HepG2 (cell line): Measurements from ENCODE around the gene GNAL. TPM values are rescaled to one million over a fixed set of nuclear protein-coding genes. Genes with fewer than 3 reads are reported as not detected.

Experiments
- ARNTL ChIP-seq: sonication (generic); formaldehyde crosslinking; IDR thresholded peaks from 2 replicates; pipeline ENCODE4 v1.4.0; 2020; ENCODE audit warnings: mild to moderate bottlenecking, missing genetic modification reagents
- EED ChIP-seq: sonication (generic); formaldehyde crosslinking; IDR thresholded peaks from 2 replicates; pipeline ENCODE4 v1.5.0; 2020; ENCODE audit warnings: mild to moderate bottlenecking, missing genetic modification reagents
- IRF9 ChIP-seq: sonication (generic); formaldehyde crosslinking; IDR thresholded peaks from 2 replicates; pipeline ENCODE4 v1.8.0; 2022; ENCODE audit warnings: missing genetic modification reagents, mild to moderate bottlenecking, borderline replicate concordance
- NR2F1 ChIP-seq, 2 experiments: fragments of 450-650 bp in 1 of 2; formaldehyde crosslinking in 1 of 2; IDR thresholded peaks; 2 replicates each; pipeline versions ENCODE4 v1.5.0 to v1.6.1; 2016 to 2020; ENCODE audit warnings: mild to moderate bottlenecking in 1 of 2, missing compliant biosample characterization in 1 of 2, missing genetic modification reagents in 1 of 2, moderate library complexity in 1 of 2
- SALL1 ChIP-seq: sonication (generic); formaldehyde crosslinking; IDR thresholded peaks from 2 replicates; pipeline ENCODE4 v1.8.0; 2022; ENCODE audit warnings: mild to moderate bottlenecking, missing genetic modification reagents
- TARDBP ChIP-seq: sonication (generic); formaldehyde crosslinking; IDR thresholded peaks from 2 replicates; pipeline ENCODE4 v1.8.0; 2022; ENCODE audit warnings: mild to moderate bottlenecking, missing genetic modification reagents
- ZFP62 ChIP-seq: sonication (generic); formaldehyde crosslinking; IDR thresholded peaks from 2 replicates; pipeline ENCODE4 v1.4.0; 2020; ENCODE audit warnings: missing genetic modification reagents
- ZFY ChIP-seq: sonication (generic); formaldehyde crosslinking; IDR thresholded peaks from 2 replicates; pipeline ENCODE4 v1.4.0; 2020; ENCODE audit warnings: missing genetic modification reagents
- ZNF33A ChIP-seq: sonication (generic); formaldehyde crosslinking; IDR thresholded peaks from 2 replicates; pipeline ENCODE4 v1.5.1; 2020; ENCODE audit warnings: missing genetic modification reagents, mild to moderate bottlenecking, moderate library complexity, borderline replicate concordance
- ZNF460 ChIP-seq: sonication (generic); formaldehyde crosslinking; IDR thresholded peaks from 2 replicates; pipeline ENCODE4 v1.5.1; 2020; ENCODE audit warnings: missing genetic modification reagents, mild to moderate bottlenecking, borderline replicate concordance
- ZNF563 ChIP-seq: sonication (generic); formaldehyde crosslinking; IDR thresholded peaks from 2 replicates; pipeline ENCODE4 v1.8.0; 2022; ENCODE audit warnings: mild to moderate bottlenecking, moderate library complexity, missing genetic modification reagents
- ZNF567 ChIP-seq: sonication (generic); formaldehyde crosslinking; IDR thresholded peaks from 2 replicates; pipeline ENCODE4 v1.8.1; 2023; ENCODE audit warnings: mild to moderate bottlenecking, missing genetic modification reagents, borderline replicate concordance
- ZNF775 ChIP-seq: sonication (generic); formaldehyde crosslinking; IDR thresholded peaks from 2 replicates; pipeline ENCODE4 v1.4.0; 2020; ENCODE audit warnings: missing genetic modification reagents, mild to moderate bottlenecking, moderate library complexity, borderline replicate concordance
- ZSCAN20 ChIP-seq: sonication (generic); formaldehyde crosslinking; IDR thresholded peaks from 2 replicates; pipeline ENCODE4 v1.4.0; 2020; ENCODE audit warnings: missing genetic modification reagents, mild to moderate bottlenecking, borderline replicate concordance
- polyA plus RNA-seq, 8 experiments: library from polyadenylated mRNA; depleted of rRNA in 3 of 8; stranded (reverse) in 7 of 8; unstranded in 1 of 8; fragments of >200 nt; fragmentation: Illumina TruSeq in 4 of 8; extraction: Trizol in 4 of 8; gene quantifications; 2 replicates each; pipeline versions ENCODE4 v1.2.1 to v1.2.3, GENCODE V29; 2011 to 2016; ENCODE audit warnings: low read depth in 4 of 8, missing spikeins in 1 of 8, mixed read lengths in 1 of 8; ENCODE audit not compliant: insufficient read depth in 1 of 8
- total RNA-seq, 5 experiments: library from RNA; depleted of rRNA; stranded (reverse); fragments of >200 nt; fragmentation: Illumina TruSeq; extraction: Trizol; gene quantifications; 2 replicates each; pipeline ENCODE4 v1.2.3, GENCODE V29; 2016; ENCODE audit warnings: low read depth in 1 of 5
- TF ChIP-seq, protein P1 (sequence below): sonication (generic); formaldehyde crosslinking; conservative IDR thresholded peaks from 2 replicates; pipeline ENCODE4 v1.4.0; 2020; ENCODE audit warnings: mild to moderate bottlenecking, missing genetic modification reagents, moderate library complexity
- TF ChIP-seq, protein P2 (sequence below): sonication (generic); formaldehyde crosslinking; IDR thresholded peaks from 2 replicates; pipeline ENCODE4 v1.8.0; 2022; ENCODE audit warnings: missing genetic modification reagents, mild to moderate bottlenecking, moderate library complexity, borderline replicate concordance
- TF ChIP-seq, protein P3 (sequence below), 2 experiments: IDR thresholded peaks; 2 replicates each; pipeline ENCODE4 v1.6.1; 2011 to 2012; ENCODE audit warnings: low read length in 2 of 2, borderline replicate concordance in 1 of 2, low read depth in 1 of 2, mild to moderate bottlenecking in 1 of 2, moderate library complexity in 1 of 2

Gene GNAL
- total and polyA plus RNA-seq, 2 of the 13 experiments (the other 11 are each of a cell fraction or from before 2014, with no cell fraction given), result 0.87 to 1.4 TPM

DNA sequence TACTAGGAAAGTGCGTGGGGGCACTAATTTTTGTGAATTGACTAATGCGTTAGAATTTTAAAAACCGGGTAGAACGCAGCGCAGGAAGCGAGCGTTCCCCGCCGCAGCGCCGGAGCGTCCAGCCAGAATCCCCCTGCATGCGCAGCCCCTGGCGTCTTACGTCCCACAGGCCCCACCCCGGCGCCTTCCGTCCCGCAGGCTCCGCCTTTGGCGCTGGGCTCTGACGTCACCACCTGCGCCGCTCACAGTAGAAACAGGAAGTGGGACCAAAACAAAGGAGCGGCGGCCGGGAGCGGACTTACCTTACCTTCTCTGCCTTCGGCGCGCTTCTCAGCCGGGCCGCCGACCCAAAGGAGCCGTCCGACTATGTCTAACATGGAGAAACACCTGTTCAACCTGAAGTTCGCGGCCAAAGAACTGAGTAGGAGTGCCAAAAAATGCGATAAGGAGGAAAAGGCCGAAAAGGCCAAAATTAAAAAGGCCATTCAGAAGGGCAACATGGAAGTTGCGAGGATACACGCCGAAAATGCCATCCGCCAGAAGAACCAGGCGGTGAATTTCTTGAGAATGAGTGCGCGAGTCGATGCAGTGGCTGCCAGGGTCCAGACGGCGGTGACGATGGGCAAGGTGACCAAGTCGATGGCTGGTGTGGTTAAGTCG lies 162.2 kb downstream of the GNAL start, which contains the start of gene CHMP1B (continued):
- TF ChIP-seq EED (CRISPR knock-in tag), result 0 out of 2 replicates have a peak, but pooled peaks have one; percentile 64
- TF ChIP-seq NR2F1 (CRISPR knock-in tag; IDR thresholded peaks at IDR 0.05), result no peak
- 0 out of 2 replicates have a peak, but pooled peaks have one; percentile 39 for TF ChIP-seq ZNF460 (CRISPR knock-in tag)
- TF ChIP-seq, protein P1, sequence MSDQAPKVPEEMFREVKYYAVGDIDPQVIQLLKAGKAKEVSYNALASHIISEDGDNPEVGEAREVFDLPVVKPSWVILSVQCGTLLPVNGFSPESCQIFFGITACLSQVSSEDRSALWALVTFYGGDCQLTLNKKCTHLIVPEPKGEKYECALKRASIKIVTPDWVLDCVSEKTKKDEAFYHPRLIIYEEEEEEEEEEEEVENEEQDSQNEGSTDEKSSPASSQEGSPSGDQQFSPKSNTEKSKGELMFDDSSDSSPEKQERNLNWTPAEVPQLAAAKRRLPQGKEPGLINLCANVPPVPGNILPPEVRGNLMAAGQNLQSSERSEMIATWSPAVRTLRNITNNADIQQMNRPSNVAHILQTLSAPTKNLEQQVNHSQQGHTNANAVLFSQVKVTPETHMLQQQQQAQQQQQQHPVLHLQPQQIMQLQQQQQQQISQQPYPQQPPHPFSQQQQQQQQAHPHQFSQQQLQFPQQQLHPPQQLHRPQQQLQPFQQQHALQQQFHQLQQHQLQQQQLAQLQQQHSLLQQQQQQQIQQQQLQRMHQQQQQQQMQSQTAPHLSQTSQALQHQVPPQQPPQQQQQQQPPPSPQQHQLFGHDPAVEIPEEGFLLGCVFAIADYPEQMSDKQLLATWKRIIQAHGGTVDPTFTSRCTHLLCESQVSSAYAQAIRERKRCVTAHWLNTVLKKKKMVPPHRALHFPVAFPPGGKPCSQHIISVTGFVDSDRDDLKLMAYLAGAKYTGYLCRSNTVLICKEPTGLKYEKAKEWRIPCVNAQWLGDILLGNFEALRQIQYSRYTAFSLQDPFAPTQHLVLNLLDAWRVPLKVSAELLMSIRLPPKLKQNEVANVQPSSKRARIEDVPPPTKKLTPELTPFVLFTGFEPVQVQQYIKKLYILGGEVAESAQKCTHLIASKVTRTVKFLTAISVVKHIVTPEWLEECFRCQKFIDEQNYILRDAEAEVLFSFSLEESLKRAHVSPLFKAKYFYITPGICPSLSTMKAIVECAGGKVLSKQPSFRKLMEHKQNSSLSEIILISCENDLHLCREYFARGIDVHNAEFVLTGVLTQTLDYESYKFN (CRISPR knock-in tag), result peak; percentile 48
- TF ChIP-seq ZFP62 (CRISPR knock-in tag), result no peak
- TF ChIP-seq ZNF775 (CRISPR knock-in tag), result no peak
- TF ChIP-seq ARNTL (CRISPR knock-in tag), result peak; percentile 63; the same call in 1 of the 2 replicates
- TF ChIP-seq ZNF567 (CRISPR knock-in tag), result 0 out of 2 replicates have a peak, but pooled peaks have one; percentile 75
- TF ChIP-seq, protein P2, sequence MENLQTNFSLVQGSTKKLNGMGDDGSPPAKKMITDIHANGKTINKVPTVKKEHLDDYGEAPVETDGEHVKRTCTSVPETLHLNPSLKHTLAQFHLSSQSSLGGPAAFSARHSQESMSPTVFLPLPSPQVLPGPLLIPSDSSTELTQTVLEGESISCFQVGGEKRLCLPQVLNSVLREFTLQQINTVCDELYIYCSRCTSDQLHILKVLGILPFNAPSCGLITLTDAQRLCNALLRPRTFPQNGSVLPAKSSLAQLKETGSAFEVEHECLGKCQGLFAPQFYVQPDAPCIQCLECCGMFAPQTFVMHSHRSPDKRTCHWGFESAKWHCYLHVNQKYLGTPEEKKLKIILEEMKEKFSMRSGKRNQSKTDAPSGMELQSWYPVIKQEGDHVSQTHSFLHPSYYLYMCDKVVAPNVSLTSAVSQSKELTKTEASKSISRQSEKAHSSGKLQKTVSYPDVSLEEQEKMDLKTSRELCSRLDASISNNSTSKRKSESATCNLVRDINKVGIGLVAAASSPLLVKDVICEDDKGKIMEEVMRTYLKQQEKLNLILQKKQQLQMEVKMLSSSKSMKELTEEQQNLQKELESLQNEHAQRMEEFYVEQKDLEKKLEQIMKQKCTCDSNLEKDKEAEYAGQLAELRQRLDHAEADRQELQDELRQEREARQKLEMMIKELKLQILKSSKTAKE (CRISPR knock-in tag), result no peak; the same call in 1 of the 2 replicates
- peak; percentile 90 for TF ChIP-seq ZFY (CRISPR knock-in tag)
- peak; percentile 83 for TF ChIP-seq SALL1 (CRISPR knock-in tag)
- TF ChIP-seq, protein P3, sequence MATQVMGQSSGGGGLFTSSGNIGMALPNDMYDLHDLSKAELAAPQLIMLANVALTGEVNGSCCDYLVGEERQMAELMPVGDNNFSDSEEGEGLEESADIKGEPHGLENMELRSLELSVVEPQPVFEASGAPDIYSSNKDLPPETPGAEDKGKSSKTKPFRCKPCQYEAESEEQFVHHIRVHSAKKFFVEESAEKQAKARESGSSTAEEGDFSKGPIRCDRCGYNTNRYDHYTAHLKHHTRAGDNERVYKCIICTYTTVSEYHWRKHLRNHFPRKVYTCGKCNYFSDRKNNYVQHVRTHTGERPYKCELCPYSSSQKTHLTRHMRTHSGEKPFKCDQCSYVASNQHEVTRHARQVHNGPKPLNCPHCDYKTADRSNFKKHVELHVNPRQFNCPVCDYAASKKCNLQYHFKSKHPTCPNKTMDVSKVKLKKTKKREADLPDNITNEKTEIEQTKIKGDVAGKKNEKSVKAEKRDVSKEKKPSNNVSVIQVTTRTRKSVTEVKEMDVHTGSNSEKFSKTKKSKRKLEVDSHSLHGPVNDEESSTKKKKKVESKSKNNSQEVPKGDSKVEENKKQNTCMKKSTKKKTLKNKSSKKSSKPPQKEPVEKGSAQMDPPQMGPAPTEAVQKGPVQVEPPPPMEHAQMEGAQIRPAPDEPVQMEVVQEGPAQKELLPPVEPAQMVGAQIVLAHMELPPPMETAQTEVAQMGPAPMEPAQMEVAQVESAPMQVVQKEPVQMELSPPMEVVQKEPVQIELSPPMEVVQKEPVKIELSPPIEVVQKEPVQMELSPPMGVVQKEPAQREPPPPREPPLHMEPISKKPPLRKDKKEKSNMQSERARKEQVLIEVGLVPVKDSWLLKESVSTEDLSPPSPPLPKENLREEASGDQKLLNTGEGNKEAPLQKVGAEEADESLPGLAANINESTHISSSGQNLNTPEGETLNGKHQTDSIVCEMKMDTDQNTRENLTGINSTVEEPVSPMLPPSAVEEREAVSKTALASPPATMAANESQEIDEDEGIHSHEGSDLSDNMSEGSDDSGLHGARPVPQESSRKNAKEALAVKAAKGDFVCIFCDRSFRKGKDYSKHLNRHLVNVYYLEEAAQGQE (IDR thresholded peaks at IDR 0.05; ENCODE audit: borderline replicate concordance in 1 of 2, low read depth in 1 of 2, low read length in 2 of 2), result peak in 1 of 2 experiments; percentile 21; a peak in 1 of 4 replicates
- no peak for TF ChIP-seq ZNF33A
- TF ChIP-seq TARDBP, result peak; percentile 80; the same call in 1 of the 2 replicates
- TF ChIP-seq IRF9, result peak; percentile 61; the same call in 1 of the 2 replicates
- no peak for TF ChIP-seq ZSCAN20 (CRISPR knock-in tag)
- peak; percentile 55 for TF ChIP-seq ZNF563 (CRISPR knock-in tag)
